HCT116 (cell line): ENCODE results near the gene TGM6. TPM values are rescaled to one million over a fixed set of nuclear protein-coding genes. Genes with fewer than 3 reads are reported as not detected.

ENCODE experiments used
- ATAC-seq: fragments of 200-7000 bp; cut with Tn5 transposase; 2 replicates; pipeline ENCODE4 v1.9.1; 2020; ENCODE audit warnings: mild to moderate bottlenecking, moderate library complexity
- BruUV-seq: library from RNA; stranded (reverse); fragments of 400-500 nt; replicated peaks from 2 replicates; lab custom pipeline; 2021; lab: Mats Ljungman, UMichigan
- CTCF ChIA-PET: fragments of 300-600 bp; sonication (Branson Sonifier 250); formaldehyde crosslinking; loops from one replicate; lab custom pipeline; 2021; ENCODE audit warnings: antibody characterized with exemption; lab: Charles Lee
- POLR2A ChIA-PET: fragments of 300-600, 350-600 bp; sonication (Branson Sonifier 250); formaldehyde crosslinking; loops from one replicate; lab custom pipeline; 2021; ENCODE audit warnings: antibody characterized with exemption; lab: Charles Lee
- RAD21 ChIA-PET, 2 experiments: fragments of 300-600 bp; sonication (Branson Sonifier 250); formaldehyde crosslinking; loops; one replicate each; lab custom pipeline; 2023; ENCODE audit warnings: low total read pairs in 2 of 2; ENCODE audit not compliant: uncharacterized antibody in 2 of 2, unreplicated experiment in 2 of 2, low non-redundant PET in 1 of 2; lab: Charles Lee
- DNase-seq: peaks from one replicate; pipeline ENCODE4 v3.0.0-alpha.2; 2010; ENCODE audit warnings: low read depth, low spot score
- H2AFZ ChIP-seq: fragments of 200-600 bp; shearing (Covaris generic), sonication (generic); 2 replicates; pipeline ENCODE4 v1.6.1; 2017; ENCODE audit warnings: low read depth, mixed run types, mixed read lengths, antibody characterized with exemption, low read length; ENCODE audit not compliant: poor library complexity, severe bottlenecking
- H3K27ac ChIP-seq: 2 replicates; pipeline ENCODE4 v1.5.1; 2012; ENCODE audit warnings: low read depth, low read length
- H3K27me3 ChIP-seq: fragments of 200-600 bp; sonication (generic); 2 replicates; pipeline ENCODE4 v1.6.1; 2016; ENCODE audit warnings: mixed run types, low read length, mixed read lengths; ENCODE audit not compliant: insufficient read depth
- H3K36me3 ChIP-seq, 2 experiments: fragments of 200-500 bp in 1 of 2; fragments of 200-600 bp in 1 of 2; sonication (Bioruptor generic) in 1 of 2; sonication (generic) in 1 of 2; 2 replicates each; pipeline versions ENCODE4 v1.5.1 to v1.6.1; 2014 to 2016; ENCODE audit warnings: low read length in 2 of 2, inconsistent platforms in 1 of 2, mixed read lengths in 1 of 2, mixed run types in 1 of 2; ENCODE audit not compliant: insufficient read depth in 2 of 2, control insufficient read depth in 1 of 2
- H3K4me1 ChIP-seq, 2 experiments: fragments of 200-600 bp in 1 of 2; sonication (generic) in 1 of 2; 2 replicates each; pipeline versions ENCODE4 v1.5.1 to v1.6.1; 2012 to 2017; ENCODE audit warnings: low read length in 2 of 2, inconsistent platforms in 1 of 2, mild to moderate bottlenecking in 1 of 2, mixed read lengths in 1 of 2, mixed run types in 1 of 2, moderate library complexity in 1 of 2; ENCODE audit not compliant: insufficient read depth in 2 of 2, control insufficient read depth in 1 of 2
- H3K4me2 ChIP-seq: fragments of 200-600 bp; sonication (generic); 2 replicates; pipeline ENCODE4 v1.6.1; 2017; ENCODE audit warnings: mixed run types, low read length, mixed read lengths
- H3K4me3 ChIP-seq, 2 experiments: fragments of 200-600 bp in 1 of 2; sonication (generic) in 1 of 2; replicated peaks in 1 of 2; 2 replicates each; pipeline ENCODE4 v1.5.1; 2011 to 2016; ENCODE audit warnings: low read length in 2 of 2, control low read depth in 1 of 2, low read depth in 1 of 2, mild to moderate bottlenecking in 1 of 2, mixed read lengths in 1 of 2, mixed run types in 1 of 2
- H3K79me2 ChIP-seq: fragments of 200-600 bp; sonication (generic); 2 replicates; pipeline ENCODE4 v1.6.1; 2017; ENCODE audit warnings: mild to moderate bottlenecking, mixed run types, low read length, moderate library complexity, mixed read lengths; ENCODE audit not compliant: insufficient read depth
- H3K9ac ChIP-seq: fragments of 200-600 bp; sonication (generic); 2 replicates; pipeline ENCODE4 v1.6.1; 2016; ENCODE audit warnings: low read length, mixed read lengths
- H3K9me2 ChIP-seq: fragments of 200-600 bp; sonication (generic), shearing (Covaris generic); 2 replicates; pipeline ENCODE4 v1.6.1; 2017; ENCODE audit warnings: mixed run types, mild to moderate bottlenecking, moderate library complexity; ENCODE audit not compliant: insufficient read depth
- H3K9me3 ChIP-seq, 2 experiments: fragments of 200-500 bp in 1 of 2; fragments of 200-600 bp in 1 of 2; sonication (Bioruptor generic) in 1 of 2; sonication (generic) in 1 of 2; 2 replicates each; pipeline ENCODE4 v1.6.1; 2014 to 2017; ENCODE audit warnings: low read length in 2 of 2, mixed read lengths in 2 of 2, inconsistent platforms in 1 of 2, low read depth in 1 of 2, mild to moderate bottlenecking in 1 of 2, mixed run types in 1 of 2, moderate library complexity in 1 of 2; ENCODE audit not compliant: control insufficient read depth in 1 of 2, insufficient read depth in 1 of 2
- H4K20me1 ChIP-seq: fragments of 200-600 bp; sonication (generic), shearing (Covaris generic); 2 replicates; pipeline ENCODE4 v1.6.1; 2017; ENCODE audit warnings: mixed run types, mild to moderate bottlenecking, moderate library complexity; ENCODE audit not compliant: insufficient read depth
- ELF1 ChIP-seq: IDR thresholded peaks from 2 replicates; pipeline ENCODE4 v1.6.1; 2012; ENCODE audit warnings: low read depth, borderline replicate concordance
- EZH2 ChIP-seq: fragments of 200-600 bp; sonication (generic); IDR thresholded peaks from 2 replicates; pipeline ENCODE4 v1.6.1; 2017; ENCODE audit warnings: antibody characterized with exemption, mixed run types
- EZH2phosphoT487 ChIP-seq: fragments of 200-600 bp; IDR thresholded peaks from 2 replicates; pipeline ENCODE4 v1.6.1; 2018; ENCODE audit warnings: antibody characterized with exemption, borderline replicate concordance
- JUND ChIP-seq: IDR thresholded peaks from 2 replicates; pipeline ENCODE4 v1.6.1; 2012
- POLR2AphosphoS5 ChIP-seq: IDR thresholded peaks from 2 replicates; pipeline ENCODE4 v1.6.1; 2011; ENCODE audit warnings: mild to moderate bottlenecking, low read depth, low read length, moderate library complexity
- SRF ChIP-seq: IDR thresholded peaks from 2 replicates; pipeline ENCODE4 v1.6.1; 2012; ENCODE audit warnings: low read depth
- TCF7L2 ChIP-seq: IDR thresholded peaks from 2 replicates; pipeline ENCODE4 v1.7.0; 2011; ENCODE audit warnings: borderline replicate concordance, inconsistent platforms; ENCODE audit not compliant: insufficient read depth, insufficient read length; ENCODE audit errors: extremely low read depth
- ZFX ChIP-seq: fragments of 450-650 bp; IDR thresholded peaks from 2 replicates; pipeline ENCODE4 v1.6.1; 2017
- intact Hi-C: fragments of 100-400 bp; cut with micrococcal nuclease; formaldehyde crosslinking; loops from 2 replicates; pipeline ENCODE4 v1.10.0; 2022
- total RNA-seq: library from RNA; stranded (reverse); gene quantifications from one replicate; pipeline ENCODE4 v1.2.1, GENCODE V29; 2021; ENCODE audit not compliant: unreplicated experiment
- TF ChIP-seq, protein P1 (sequence below): IDR thresholded peaks from 2 replicates; pipeline ENCODE4 v1.6.1; 2012

Gene TGM6
- total RNA-seq, 1 experiment from 2014 or later: not detected

DNA sequence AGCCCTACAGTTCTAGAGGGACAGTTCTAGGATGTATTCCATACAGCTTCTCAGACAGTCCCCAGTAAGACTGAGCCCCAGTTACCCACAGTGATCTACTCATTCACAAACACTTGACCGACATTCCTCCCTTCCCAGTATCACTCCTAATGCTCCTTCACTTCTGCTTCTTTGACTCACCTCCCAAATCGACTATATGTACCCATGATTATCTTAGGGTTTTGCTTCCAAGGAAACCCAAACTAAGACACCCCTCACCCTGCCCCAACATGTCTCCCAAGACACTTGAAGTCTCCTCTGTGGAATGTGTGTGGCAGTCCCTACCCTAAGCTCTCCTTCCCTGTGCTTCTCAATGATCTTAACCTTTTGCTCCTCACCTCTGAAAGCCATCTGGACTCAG, 23.6 kb upstream of the TGM6 start (continued):
- TF ChIP-seq ELF1: no peak
- TF ChIP-seq EZH2: no peak
- no peak for TF ChIP-seq POLR2AphosphoS5
- no peak for TF ChIP-seq TCF7L2
- TF ChIP-seq, protein P1, sequence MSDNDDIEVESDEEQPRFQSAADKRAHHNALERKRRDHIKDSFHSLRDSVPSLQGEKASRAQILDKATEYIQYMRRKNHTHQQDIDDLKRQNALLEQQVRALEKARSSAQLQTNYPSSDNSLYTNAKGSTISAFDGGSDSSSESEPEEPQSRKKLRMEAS: no peak
- no peak for TF ChIP-seq JUND
- no peak for TF ChIP-seq ZFX
- TF ChIP-seq SRF: no peak

DNA sequence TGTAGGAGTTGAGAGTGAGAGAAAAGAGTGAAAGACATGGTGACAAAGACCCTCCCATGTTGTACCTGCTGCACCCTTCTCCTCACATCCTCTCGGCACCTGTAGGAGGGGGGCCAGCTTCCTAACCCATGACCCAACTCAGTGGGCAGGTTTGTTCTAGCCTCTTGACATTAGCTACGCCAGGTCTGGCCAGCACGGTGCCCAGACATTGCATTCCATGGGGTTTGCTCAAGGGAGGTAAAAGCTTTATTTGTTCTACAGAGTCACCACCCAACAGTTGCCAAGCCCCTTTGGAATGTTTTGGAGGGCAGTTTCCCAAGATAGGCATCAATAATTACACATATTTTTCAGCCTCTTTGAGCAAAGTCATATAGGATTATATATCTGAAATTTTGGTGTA, 22.7 kb upstream of the TGM6 start:
- Histone ChIP-seq H3K9ac (no peak overlapping the region), H4K20me1 (no peaks in the 10 kb centered on the region), H3K36me3 (no peaks in the 10 kb centered on the region), H3K27me3 (no peaks in the 10 kb centered on the region), H3K9me3 (no peaks in the 10 kb centered on the region), H3K9me2 (no peaks in the 10 kb centered on the region), H3K27ac (no peak overlapping the region), H3K4me3 (no peak overlapping the region), H3K4me1 (no peaks in the 10 kb centered on the region), H3K79me2 (no peaks in the 10 kb centered on the region), H2AFZ (no peak overlapping the region), H3K4me2 (no peak overlapping the region)
- CTCF ChIA-PET: no interaction called here
- no peak for TF ChIP-seq EZH2
- no peak for TF ChIP-seq JUND
- no peak for TF ChIP-seq POLR2AphosphoS5
- TF ChIP-seq ZFX: no peak
- no peak for TF ChIP-seq EZH2phosphoT487
- RAD21 ChIA-PET: no interaction called here
- intact Hi-C loops: no loop called here
- no TSS peak for BruUV-seq
- no peak for ATAC-seq
- POLR2A ChIA-PET: no interaction called here
- no peak for DNase-seq

DNA sequence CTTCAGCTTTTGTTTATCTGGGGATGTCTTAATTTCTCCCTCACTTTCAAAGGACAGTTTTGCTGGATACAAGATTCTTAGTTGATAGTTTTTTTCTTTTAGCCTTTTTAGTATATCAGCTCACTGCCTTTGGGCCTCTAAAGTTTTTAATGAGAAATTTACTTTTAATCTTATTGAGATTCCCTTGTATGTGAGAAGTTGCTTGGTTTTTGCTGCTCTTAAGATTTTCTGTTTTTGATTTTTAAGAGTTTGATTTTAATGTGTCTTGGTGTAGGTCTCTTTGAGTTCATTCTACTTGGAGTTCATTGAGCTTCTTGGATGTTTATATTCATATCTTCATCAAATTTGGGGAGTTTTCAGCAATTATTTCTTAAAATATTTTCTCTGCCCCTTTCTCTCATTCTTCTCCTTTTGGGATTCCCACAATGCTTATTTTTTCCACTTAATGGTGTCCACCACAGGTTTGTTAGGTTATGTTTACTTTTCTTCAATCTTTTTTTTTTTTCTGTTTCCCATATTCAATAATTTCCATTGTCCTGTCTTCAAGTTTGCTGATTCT, 19.6 kb upstream of the TGM6 start:
- intact Hi-C loops: no loop called here
- no TSS peak for BruUV-seq
- Histone ChIP-seq H3K27ac (no peak overlapping the region), H2AFZ (no peak overlapping the region), H4K20me1 (no peaks in the 10 kb centered on the region), H3K4me2 (no peak overlapping the region), H3K9me2 (no peaks in the 10 kb centered on the region), H3K9me3 (no peaks in the 10 kb centered on the region), H3K9ac (no peak overlapping the region), H3K36me3 (no peaks in the 10 kb centered on the region), H3K4me1 (no peaks in the 10 kb centered on the region)
- DNase-seq: no peak
- no peak for ATAC-seq
- ChIA-PET POLR2A (no interaction called here), CTCF (no interaction called here)
- no peak for TF ChIP-seq TCF7L2
- TF ChIP-seq ZFX: no peak
- TF ChIP-seq, all 23 proteins: peak for 0
- RAD21 ChIA-PET: no interaction called here
- Histone ChIP-seq H3K4me3 (no peak overlapping the region), H3K79me2 (no peaks in the 10 kb centered on the region), H3K27me3 (no peaks in the 10 kb centered on the region)
